Measurements from ENCODE around the gene CCR6.
"Not testable (repeated sequence)": the region's sequence is repeated elsewhere in the genome, so short reads cannot be mapped to it uniquely, and the experiment has no call there.

- TF ChIP-seq CTCF (IDR thresholded peaks at IDR 0.05; ENCODE audit: extremely low read depth in 1 of 2, insufficient read depth in 1 of 2, low read depth in 1 of 2, low read length in 2 of 2); JUN (IDR thresholded peaks at IDR 0.05; ENCODE audit: borderline replicate concordance, insufficient read depth, insufficient read length, low read depth); EZH2 (IDR thresholded peaks at IDR 0.05; ENCODE audit: borderline replicate concordance, low read depth, low read length, severe bottlenecking): not testable (repeated sequence)
Observed at GRCh38 chr6:167177271-167177670, 54.4 kb downstream of the CCR6 start.

All from endothelial cell of umbilical vein (primary cell).